IMR-90 (cell line): ENCODE measurements around the gene KLK6. TPM values are rescaled to one million over a fixed set of nuclear protein-coding genes. Genes with fewer than 3 reads are reported as not detected.

Source experiments
- ATAC-seq: fragments of 200-7000 bp; cut with Tn5 transposase; 2 replicates; pipeline ENCODE4 v1.9.1; 2020; ENCODE audit warnings: low read depth, mild to moderate bottlenecking, moderate library complexity
- BruUV-seq: library from RNA; stranded (reverse); fragments of 400-500 nt; replicated peaks from 2 replicates; lab custom pipeline; 2021; lab: Mats Ljungman, UMichigan
- CTCF ChIA-PET: fragments of 300-600 bp; formaldehyde crosslinking; extraction: SDS; loops from one replicate; lab custom pipeline; 2021; ENCODE audit warnings: antibody characterized with exemption; lab: Yijun Ruan, JAX
- POLR2A ChIA-PET: fragments of 300-600 bp; sonication (Branson Sonifier 250); formaldehyde crosslinking; loops from one replicate; lab custom pipeline; 2022; ENCODE audit warnings: antibody characterized with exemption; ENCODE audit not compliant: unreplicated experiment; lab: Charles Lee
- DNase-seq: peaks from one replicate; pipeline ENCODE4 v3.0.0; 2013
- H2AFZ ChIP-seq: replicated peaks from 2 replicates; pipeline ENCODE3; 2013; ENCODE audit warnings: low read length, mild to moderate bottlenecking; ENCODE audit not compliant: poor library complexity
- H2AK5ac ChIP-seq: 2 replicates; pipeline ENCODE4 v1.6.1; 2013; ENCODE audit warnings: low read depth, low read length, inconsistent platforms
- H2AK9ac ChIP-seq: replicated peaks from 2 replicates; pipeline ENCODE3; 2013; ENCODE audit warnings: mild to moderate bottlenecking, low read depth, low read length, moderate library complexity; ENCODE audit not compliant: poor library complexity
- H2BK120ac ChIP-seq: 2 replicates; pipeline ENCODE4 v1.6.1; 2013; ENCODE audit warnings: low read depth, low read length, inconsistent platforms
- H2BK15ac ChIP-seq: 3 replicates; pipeline ENCODE4 v1.6.1; 2013; ENCODE audit warnings: low read depth, low read length, inconsistent platforms
- H2BK20ac ChIP-seq: 2 replicates; pipeline ENCODE4 v1.6.1; 2013; ENCODE audit warnings: low read depth, mild to moderate bottlenecking, inconsistent platforms, low read length, moderate library complexity
- H2BK5ac ChIP-seq: 2 replicates; pipeline ENCODE4 v1.6.1; 2013; ENCODE audit warnings: mild to moderate bottlenecking, low read depth, low read length, inconsistent platforms; ENCODE audit not compliant: poor library complexity, severe bottlenecking
- H3K14ac ChIP-seq: replicated peaks from 2 replicates; pipeline ENCODE4 v1.6.1; 2013; ENCODE audit warnings: low read depth, low read length, inconsistent platforms
- H3K18ac ChIP-seq: 2 replicates; pipeline ENCODE4 v1.6.1; 2013; ENCODE audit warnings: low read depth, low read length, control low read depth
- H3K23ac ChIP-seq: 2 replicates; pipeline ENCODE4 v1.6.1; 2013; ENCODE audit warnings: low read depth, low read length, inconsistent platforms
- H3K27ac ChIP-seq: 2 replicates; pipeline ENCODE4 v1.5.1; 2013; ENCODE audit warnings: mild to moderate bottlenecking, control low read depth, low read length; ENCODE audit not compliant: insufficient read depth
- H3K27me3 ChIP-seq: 2 replicates; pipeline ENCODE4 v1.6.1; 2013; ENCODE audit warnings: low read length; ENCODE audit not compliant: control insufficient read depth, insufficient read depth
- H3K36me3 ChIP-seq: 2 replicates; pipeline ENCODE4 v1.6.1; 2013; ENCODE audit warnings: low read length, mixed read lengths; ENCODE audit not compliant: control insufficient read depth, insufficient read depth
- H3K4ac ChIP-seq: 2 replicates; pipeline ENCODE4 v1.6.1; 2013; ENCODE audit warnings: low read depth, low read length, inconsistent platforms
- H3K4me1 ChIP-seq: 2 replicates; pipeline ENCODE4 v1.6.1; 2013; ENCODE audit warnings: low read length, mixed read lengths; ENCODE audit not compliant: control insufficient read depth, insufficient read depth
- H3K4me2 ChIP-seq: 2 replicates; pipeline ENCODE4 v1.6.1; 2013; ENCODE audit warnings: low read depth, mild to moderate bottlenecking, control low read depth, low read length, moderate library complexity
- H3K4me3 ChIP-seq: 2 replicates; pipeline ENCODE4 v1.5.1; 2013; ENCODE audit warnings: low read depth, mild to moderate bottlenecking, control low read depth, low read length, moderate library complexity; ENCODE audit not compliant: insufficient read depth
- H3K56ac ChIP-seq: 2 replicates; pipeline ENCODE4 v1.6.1; 2013; ENCODE audit warnings: low read length, inconsistent platforms; ENCODE audit not compliant: insufficient read depth; ENCODE audit errors: extremely low read depth
- H3K79me1 ChIP-seq, 2 experiments: 2 replicates each; pipeline ENCODE4 v1.6.1; 2013; ENCODE audit warnings: low read length in 2 of 2, inconsistent platforms in 1 of 2, low read depth in 1 of 2
- H3K9ac ChIP-seq: 2 replicates; pipeline ENCODE4 v1.6.1; 2013; ENCODE audit warnings: low read depth, low read length, control low read depth
- H3K9me1 ChIP-seq: 2 replicates; pipeline ENCODE4 v1.6.1; 2013; ENCODE audit warnings: low read length, inconsistent platforms; ENCODE audit not compliant: insufficient read depth
- H3K9me3 ChIP-seq: 2 replicates; pipeline ENCODE4 v1.6.1; 2013; ENCODE audit warnings: low read length; ENCODE audit not compliant: control insufficient read depth, insufficient read depth
- H4K20me1 ChIP-seq: 2 replicates; pipeline ENCODE4 v1.6.1; 2013; ENCODE audit warnings: low read length, inconsistent platforms; ENCODE audit not compliant: insufficient read depth
- H4K5ac ChIP-seq: 2 replicates; pipeline ENCODE4 v1.6.1; 2013; ENCODE audit warnings: mild to moderate bottlenecking, low read depth, low read length, control low read depth
- H4K8ac ChIP-seq, 2 experiments: 2 replicates each; pipeline ENCODE4 v1.6.1; 2013; ENCODE audit warnings: low read depth in 2 of 2, low read length in 2 of 2, control low read depth in 1 of 2, inconsistent platforms in 1 of 2
- H4K91ac ChIP-seq: 2 replicates; pipeline ENCODE4 v1.6.1; 2013; ENCODE audit warnings: low read depth, low read length, inconsistent platforms; ENCODE audit not compliant: insufficient read depth
- ELK1 ChIP-seq: fragments of 150-350 bp; IDR thresholded peaks from 2 replicates; pipeline ENCODE4 v1.6.1; 2016; ENCODE audit warnings: low read depth, mild to moderate bottlenecking, low read length, moderate library complexity, borderline replicate concordance
- MAFK ChIP-seq: IDR thresholded peaks from 2 replicates; pipeline ENCODE4 v1.6.1; 2012; ENCODE audit warnings: low read depth, low read length, improper control_type of control experiment
- NFE2L2 ChIP-seq: fragments of 150-350 bp; IDR thresholded peaks from 2 replicates; pipeline ENCODE4 v1.6.1; 2016; ENCODE audit warnings: low read depth, mild to moderate bottlenecking, low read length
- RCOR1 ChIP-seq: IDR thresholded peaks from 2 replicates; pipeline ENCODE4 v1.6.1; 2012; ENCODE audit warnings: mild to moderate bottlenecking, low read length, improper control_type of control experiment; ENCODE audit not compliant: insufficient replicate concordance
- SMC3 ChIP-seq: fragments of 150-350 bp; IDR thresholded peaks from 2 replicates; pipeline ENCODE4 v1.6.1; 2016; ENCODE audit warnings: low read depth, mild to moderate bottlenecking, antibody characterized with exemption, low read length, moderate library complexity
- WGBS, 2 experiments: methylation state at CpG; one replicate each; pipeline versions ENCODE4 v1.1.5 to v1.1.7; 2013; ENCODE audit warnings: missing lambda C conversion rate in 2 of 2; ENCODE audit not compliant: insufficient read length in 1 of 2; ENCODE audit errors: extremely low coverage in 2 of 2; 5-methylcytosine and 5-hydroxymethylcytosine counted together
- dilution Hi-C: fragments of 300-500 bp; cut with HindIII; formaldehyde crosslinking; loops from one replicate; pipeline ENCODE4 v1.14.3; 2018; ENCODE audit warnings: low sequenced_read_pairs; ENCODE audit not compliant: unreplicated experiment
- in situ Hi-C: fragments of 300-500 bp; cut with MboI; formaldehyde crosslinking; loops from 3 replicates; pipeline ENCODE4 v1.14.3; 2019; ENCODE audit warnings: low sequenced_read_pairs, inconsistent platforms, mixed read lengths
- intact Hi-C: fragments of 100-400 bp; cut with micrococcal nuclease; formaldehyde crosslinking; loops from 2 replicates; pipeline ENCODE4 v1.10.0; 2022
- polyA plus RNA-seq, 3 experiments: library from polyadenylated mRNA; depleted of rRNA; stranded (reverse); fragments of >200 nt; gene quantifications; 2 replicates each; pipeline ENCODE4 v1.2.3, GENCODE V29; 2012; ENCODE audit warnings: low replicate concordance in 1 of 3
- total RNA-seq: library from RNA; depleted of rRNA; stranded (reverse); fragments of >200 nt; gene quantifications from 2 replicates; pipeline ENCODE4 v1.2.3, GENCODE V29; 2012

Gene KLK6
- total and polyA plus RNA-seq, 2 of the 4 experiments (the other 2 are of a cell fraction) = not detected

- intact Hi-C loops = no loop called here
- H3K4me1 ChIP-seq = no peaks in the 10 kb centered on the region
- no peak overlapping the region for H2BK20ac ChIP-seq
- H3K18ac ChIP-seq = no peak overlapping the region
- no peaks in the 10 kb centered on the region for H3K36me3 ChIP-seq
- TF ChIP-seq SMC3 = no peak
- TF ChIP-seq RCOR1 = no peak
- TF ChIP-seq MAFK = no peak
- TF ChIP-seq ELK1 = no peak
- TF ChIP-seq NFE2L2 = no peak
- H3K23ac ChIP-seq = no peak overlapping the region
- no peak overlapping the region for H3K4ac ChIP-seq
- no peak overlapping the region for H2AK5ac ChIP-seq
- H2AK9ac ChIP-seq = no peak overlapping the region
- BruUV-seq = no TSS peak
- no peaks in the 10 kb centered on the region for H3K27me3 ChIP-seq
- dilution Hi-C loops = no loop called here
- H4K8ac ChIP-seq = no peak overlapping the region
- no peak overlapping the region for H3K14ac ChIP-seq
- no peaks in the 10 kb centered on the region for H3K79me1 ChIP-seq
- H3K9me1 ChIP-seq = no peaks in the 10 kb centered on the region
- H4K5ac ChIP-seq = no peak overlapping the region
- DNase-seq (no peak), ATAC-seq (no peak)
- no peak overlapping the region for H4K91ac ChIP-seq
- no peak overlapping the region for H3K56ac ChIP-seq
- H2BK15ac ChIP-seq = no peak overlapping the region
- H2AFZ ChIP-seq = no peak overlapping the region
- POLR2A ChIA-PET = no interaction called here
- CTCF ChIA-PET = no interaction called here
- H3K4me2 ChIP-seq = no peak overlapping the region
- no peak overlapping the region for H3K4me3 ChIP-seq
- no peak overlapping the region for H2BK120ac ChIP-seq
- H3K27ac ChIP-seq = no peak overlapping the region
- H2BK5ac ChIP-seq = no peak overlapping the region
- 37% methylated on average over 7 of the region's 8 CpGs; no CpG with 5 or more reads in 1 of the 2 experiments for WGBS, 2 experiments
- H3K9ac ChIP-seq = no peak overlapping the region
- H4K20me1 ChIP-seq = no peaks in the 10 kb centered on the region
- in situ Hi-C loops = no loop called here
- H3K9me3 ChIP-seq = peaks cover 12% of the 10 kb centered on the region; the same call in 1 of the 2 replicates
Observed at GRCh38 chr19:50957587-50957986, 11.8 kb downstream of the KLK6 start.
